CD14-positive monocyte (primary cell): Measurements from ENCODE around the gene POU2AF3. TPM values are rescaled to one million over a fixed set of nuclear protein-coding genes. Genes with fewer than 3 reads are reported as not detected.
A peak's percentile ranks its signal among the peaks of the same experiment; 100 is the strongest.

Source experiments
- DNase-seq, 3 donors: peaks; one replicate each; pipeline ENCODE4 v3.0.0-alpha.2; 2011 to 2022
- H2AFZ ChIP-seq: 2 replicates; pipeline ENCODE4 v1.6.0; 2012; ENCODE audit warnings: mild to moderate bottlenecking, low read depth, low read length, inconsistent platforms; ENCODE audit not compliant: insufficient read depth, poor library complexity, severe bottlenecking
- H3K27ac ChIP-seq, 2 donors: 1 replicate in 1 of 2; 2 replicates in 1 of 2; pipeline ENCODE4 v1.5.1; 2012 to 2013; ENCODE audit warnings: low read length in 2 of 2, control low read depth in 1 of 2, inconsistent platforms in 1 of 2, low read depth in 1 of 2, mild to moderate bottlenecking in 1 of 2
- H3K27me3 ChIP-seq, 2 donors: one replicate each; pipeline versions ENCODE4 v1.6.0 to v1.6.1; 2011 to 2013; ENCODE audit warnings: low read length in 2 of 2; ENCODE audit not compliant: control insufficient read depth in 2 of 2, insufficient read depth in 2 of 2
- H3K36me3 ChIP-seq, 2 donors: replicated peaks in 1 of 2; 1 replicate in 1 of 2; 2 replicates in 1 of 2; pipeline versions ENCODE4 v1.5.1 to v1.6.1; 2012 to 2013; ENCODE audit warnings: low read length in 2 of 2, control low read depth in 1 of 2, inconsistent platforms in 1 of 2, mild to moderate bottlenecking in 1 of 2; ENCODE audit not compliant: insufficient read depth in 2 of 2, control insufficient read depth in 1 of 2
- H3K4me1 ChIP-seq, 2 donors: 1 replicate in 1 of 2; 2 replicates in 1 of 2; pipeline versions ENCODE4 v1.5.1 to v1.6.1; 2012 to 2013; ENCODE audit warnings: low read length in 2 of 2, control low read depth in 1 of 2, inconsistent platforms in 1 of 2, mild to moderate bottlenecking in 1 of 2, moderate library complexity in 1 of 2; ENCODE audit not compliant: insufficient read depth in 2 of 2, control insufficient read depth in 1 of 2
- H3K4me2 ChIP-seq: replicated peaks from 2 replicates; pipeline ENCODE3; 2012; ENCODE audit warnings: low read length, moderate library complexity, mild to moderate bottlenecking; ENCODE audit not compliant: poor library complexity, severe bottlenecking; ENCODE audit errors: extremely low read depth
- H3K4me3 ChIP-seq, 3 experiments: fragments of 200-600 bp in 1 of 3; sonication (generic) in 1 of 3; replicated peaks in 1 of 3; 1 replicate in 2 of 3; 2 replicates in 1 of 3; pipeline ENCODE4 v1.5.1; 2011 to 2013; ENCODE audit warnings: low read length in 3 of 3, mild to moderate bottlenecking in 3 of 3, control low read depth in 2 of 3, low read depth in 2 of 3, inconsistent platforms in 1 of 3, moderate library complexity in 1 of 3
- H3K79me2 ChIP-seq: 2 replicates; pipeline ENCODE4 v1.6.0; 2012; ENCODE audit warnings: mild to moderate bottlenecking, control low read depth, inconsistent platforms, low read length, moderate library complexity; ENCODE audit not compliant: insufficient read depth
- H3K9ac ChIP-seq: 2 replicates; pipeline ENCODE4 v1.6.0; 2017; ENCODE audit warnings: low read length, mild to moderate bottlenecking; ENCODE audit not compliant: insufficient read depth, poor library complexity, severe bottlenecking
- H3K9me3 ChIP-seq, 2 donors: replicated peaks in 1 of 2; 1 replicate in 1 of 2; 2 replicates in 1 of 2; pipeline versions ENCODE4 v1.5.1 to v1.6.1; 2012 to 2013; ENCODE audit warnings: low read length in 2 of 2, control low read depth in 1 of 2; ENCODE audit not compliant: control insufficient read depth in 1 of 2, insufficient read depth in 1 of 2
- H4K20me1 ChIP-seq: 2 replicates; pipeline ENCODE4 v1.6.0; 2012; ENCODE audit warnings: mild to moderate bottlenecking, low read length, control low read depth, moderate library complexity; ENCODE audit not compliant: insufficient read depth
- H3K27ac Mint-ChIP-seq, 7 donors: one replicate each; pipeline ENCODE4 v1.8.0; 2020; ENCODE audit warnings: mild to moderate bottlenecking in 7 of 7, mixed read lengths in 7 of 7, moderate library complexity in 6 of 7, inconsistent platforms in 2 of 7
- H3K27me3 Mint-ChIP-seq, 3 donors: one replicate each; pipeline ENCODE4 v1.8.0; 2021 to 2022; ENCODE audit warnings: low read depth in 3 of 3, mild to moderate bottlenecking in 3 of 3, mixed read lengths in 3 of 3, moderate library complexity in 3 of 3, inconsistent platforms in 1 of 3
- H3K36me3 Mint-ChIP-seq, 2 donors: one replicate each; pipeline ENCODE4 v1.8.0; 2020; ENCODE audit warnings: mixed read lengths in 2 of 2, inconsistent platforms in 1 of 2, mild to moderate bottlenecking in 1 of 2
- H3K4me1 Mint-ChIP-seq: one replicate; pipeline ENCODE4 v1.8.0; 2020; ENCODE audit warnings: mild to moderate bottlenecking, mixed read lengths
- H3K4me3 Mint-ChIP-seq, 2 donors: one replicate each; pipeline ENCODE4 v1.8.0; 2020; ENCODE audit warnings: mild to moderate bottlenecking in 2 of 2, mixed read lengths in 2 of 2, moderate library complexity in 1 of 2
- H3K9me3 Mint-ChIP-seq, 7 donors: one replicate each; pipeline ENCODE4 v1.8.0; 2020 to 2022; ENCODE audit warnings: mixed read lengths in 7 of 7, mild to moderate bottlenecking in 6 of 7, moderate library complexity in 6 of 7, inconsistent platforms in 2 of 7
- WGBS: methylation state at CpG from one replicate; pipeline ENCODE4 v1.1.5; 2013; ENCODE audit warnings: missing lambda C conversion rate; ENCODE audit not compliant: insufficient coverage; 5-methylcytosine and 5-hydroxymethylcytosine counted together
- intact Hi-C, 2 donors: fragments of 100-400 bp; cut with micrococcal nuclease; formaldehyde crosslinking; loops; one replicate each; pipeline versions ENCODE4 v1.15.0 to v1.15.1; 2023
- polyA minus RNA-seq: library from RNA; depleted of rRNA, polyadenylated mRNA; stranded (reverse); fragments of >200 nt; gene quantifications from 2 replicates; pipeline ENCODE4 v1.2.3, GENCODE V29; 2012
- polyA plus RNA-seq, 3 donors: library from polyadenylated mRNA; depleted of rRNA in 1 of 3; unstranded in 2 of 3; stranded (reverse) in 1 of 3; fragments of 300-500 nt in 2 of 3; fragments of >200 nt in 1 of 3; fragmentation: Illumina TruSeq in 2 of 3; gene quantifications; 1 replicate in 2 of 3; 2 replicates in 1 of 3; pipeline ENCODE4 v1.2.3, GENCODE V29; 2012 to 2021
- total RNA-seq, 12 experiments: library from RNA in 1 of 12; stranded (reverse) in 1 of 12; fragments of 120-200 nt in 1 of 12; gene quantifications; one replicate each; pipeline ENCODE4 v1.2.4 and lab custom pipeline; 2013 to 2026; ENCODE audit warnings: mixed read lengths in 6 of 12, inconsistent platforms in 1 of 12
- TF ChIP-seq, protein P1 (sequence below): fragments of 200-600 bp; IDR thresholded peaks from one replicate; pipeline ENCODE4 v1.8.0; 2022; ENCODE audit warnings: antibody characterized with exemption, mild to moderate bottlenecking

POU2AF3 gene, protein sequence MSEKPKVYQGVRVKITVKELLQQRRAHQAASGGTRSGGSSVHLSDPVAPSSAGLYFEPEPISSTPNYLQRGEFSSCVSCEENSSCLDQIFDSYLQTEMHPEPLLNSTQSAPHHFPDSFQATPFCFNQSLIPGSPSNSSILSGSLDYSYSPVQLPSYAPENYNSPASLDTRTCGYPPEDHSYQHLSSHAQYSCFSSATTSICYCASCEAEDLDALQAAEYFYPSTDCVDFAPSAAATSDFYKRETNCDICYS
- not detected for total RNA-seq (2013)
- polyA plus RNA-seq (not detected), polyA minus RNA-seq (not detected in 2 replicates), total RNA-seq (lab: John Stamatoyannopoulos, UW) (0 to 0.35 (median 0) reads per million in 11 experiments)

DNA sequence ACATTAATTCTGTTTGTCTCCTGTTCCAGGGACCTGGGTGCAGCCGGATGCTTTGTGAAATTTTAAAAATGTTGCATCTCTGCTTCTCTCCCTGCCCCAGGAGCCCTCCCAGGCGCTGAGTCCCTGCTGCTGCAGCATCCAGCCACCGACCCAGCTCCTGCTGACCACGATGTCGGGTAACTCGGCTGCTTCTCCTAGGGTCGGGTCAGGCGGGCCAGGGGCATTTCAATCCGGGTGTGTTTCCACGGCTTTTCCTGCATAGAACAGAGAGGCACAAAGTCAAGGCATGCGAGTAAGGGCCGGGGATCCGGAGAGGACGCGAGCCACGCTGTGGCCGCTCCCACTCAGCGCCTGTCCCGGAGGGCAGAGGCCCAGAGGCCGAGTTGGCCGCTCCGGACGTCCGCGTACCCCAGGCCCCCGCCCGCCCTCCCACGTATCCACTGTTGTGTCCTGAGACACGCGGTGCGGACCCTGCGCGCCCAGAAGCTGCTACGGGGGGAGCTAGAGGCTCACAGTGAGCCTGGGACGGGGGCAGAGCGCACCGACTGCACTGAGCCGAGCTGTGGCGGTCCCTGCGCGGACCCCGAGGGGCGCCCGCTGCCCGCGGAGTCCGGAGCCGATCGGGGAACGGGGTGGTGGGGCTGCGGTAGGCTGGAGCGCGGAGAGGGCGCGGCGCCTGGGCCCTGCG, at the start of gene POU2AF3:
POU2AF3 (plus strand) TSS at position 134 of the 688 bp plus-strand sequence; CDS start at position 170, 36 bp downstream.
- Mint-ChIP-seq H3K9me3 (peaks cover 0 to 6% (median 0%) of the 10 kb centered on the region in 7 donors), H3K27ac (no peak within 1 kb of the TSS), H3K4me1 (peaks cover 1% of the 10 kb centered on the region), H3K27me3 (peaks cover 31 to 53% (median 38%) of the 10 kb centered on the region in 3 donors), H3K4me3 (peak within 1 kb of the TSS in 1 of 2 donors; percentile 79), H3K36me3 (peaks cover 0 to 2% of the 10 kb centered on the region in 2 donors)
- Histone ChIP-seq H2AFZ (peak within 1 kb of the TSS; percentile 29), H3K4me3 (peak within 1 kb of the TSS in 1 of 3 experiments; percentile 42), H3K79me2 (no peaks in the 10 kb centered on the region), H3K4me1 (peaks cover 3 to 9% of the 10 kb centered on the region in 2 donors), H4K20me1 (no peaks in the 10 kb centered on the region), H3K9ac (no peak within 1 kb of the TSS), H3K4me2 (peak within 1 kb of the TSS; percentile 56), H3K27me3 (peaks cover 18 to 36% of the 10 kb centered on the region in 2 donors), H3K36me3 (no peaks in the 10 kb centered on the region), H3K9me3 (no peaks in the 10 kb centered on the region), H3K27ac (no peak within 1 kb of the TSS)
- no peak for DNase-seq
- 13% methylated on average over 57 of the region's 57 CpGs for WGBS
- intact Hi-C loops: no loop called here
- TF ChIP-seq, protein P1, sequence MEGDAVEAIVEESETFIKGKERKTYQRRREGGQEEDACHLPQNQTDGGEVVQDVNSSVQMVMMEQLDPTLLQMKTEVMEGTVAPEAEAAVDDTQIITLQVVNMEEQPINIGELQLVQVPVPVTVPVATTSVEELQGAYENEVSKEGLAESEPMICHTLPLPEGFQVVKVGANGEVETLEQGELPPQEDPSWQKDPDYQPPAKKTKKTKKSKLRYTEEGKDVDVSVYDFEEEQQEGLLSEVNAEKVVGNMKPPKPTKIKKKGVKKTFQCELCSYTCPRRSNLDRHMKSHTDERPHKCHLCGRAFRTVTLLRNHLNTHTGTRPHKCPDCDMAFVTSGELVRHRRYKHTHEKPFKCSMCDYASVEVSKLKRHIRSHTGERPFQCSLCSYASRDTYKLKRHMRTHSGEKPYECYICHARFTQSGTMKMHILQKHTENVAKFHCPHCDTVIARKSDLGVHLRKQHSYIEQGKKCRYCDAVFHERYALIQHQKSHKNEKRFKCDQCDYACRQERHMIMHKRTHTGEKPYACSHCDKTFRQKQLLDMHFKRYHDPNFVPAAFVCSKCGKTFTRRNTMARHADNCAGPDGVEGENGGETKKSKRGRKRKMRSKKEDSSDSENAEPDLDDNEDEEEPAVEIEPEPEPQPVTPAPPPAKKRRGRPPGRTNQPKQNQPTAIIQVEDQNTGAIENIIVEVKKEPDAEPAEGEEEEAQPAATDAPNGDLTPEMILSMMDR: no peak

DNA sequence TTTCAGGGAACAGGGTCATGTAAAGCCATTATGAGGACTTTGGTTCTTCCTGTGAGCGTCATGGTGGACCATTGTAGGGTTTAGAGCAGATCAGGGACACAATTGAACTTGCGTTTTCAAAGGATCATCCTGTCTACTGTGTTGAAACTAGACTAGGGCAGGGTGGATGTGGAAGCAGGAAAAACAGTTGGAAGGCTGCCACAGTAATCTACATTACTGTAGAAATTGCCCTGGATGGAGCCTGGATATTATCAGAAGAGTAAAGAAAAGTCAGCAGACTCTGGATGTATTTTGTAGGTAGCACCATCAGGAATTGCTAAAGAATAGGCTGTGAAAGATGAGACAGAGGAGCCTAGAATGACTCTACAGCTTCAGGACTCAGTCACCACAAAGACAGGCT, 47.4 kb upstream of the POU2AF3 start:
- no peak for DNase-seq
- H3K4me1 Mint-ChIP-seq: peaks cover 5% of the 10 kb centered on the region
- H3K27ac ChIP-seq: no peak overlapping the region
- H3K79me2 ChIP-seq: no peaks in the 10 kb centered on the region
- no peaks in the 10 kb centered on the region for H3K36me3 Mint-ChIP-seq
- H3K27ac Mint-ChIP-seq: no peak overlapping the region
- H3K36me3 ChIP-seq: no peaks in the 10 kb centered on the region
- TF ChIP-seq, protein P1: no peak
- intact Hi-C loops: no loop called here
- no peaks in the 10 kb centered on the region for H3K27me3 ChIP-seq
- no peaks in the 10 kb centered on the region for H4K20me1 ChIP-seq
- H3K4me2 ChIP-seq: no peak overlapping the region
- WGBS: 94% methylated on average over 2 of the region's 2 CpGs
- peaks cover 0 to 5% (median 0%) of the 10 kb centered on the region in 7 donors for H3K9me3 Mint-ChIP-seq
- peaks cover 0 to 2% (median 1%) of the 10 kb centered on the region in 3 donors for H3K27me3 Mint-ChIP-seq
- H3K4me3 Mint-ChIP-seq: no peak overlapping the region
- H3K9me3 ChIP-seq: no peaks in the 10 kb centered on the region
- no peak overlapping the region for H3K4me3 ChIP-seq
- H2AFZ ChIP-seq: no peak overlapping the region
- H3K4me1 ChIP-seq: no peaks in the 10 kb centered on the region
- H3K9ac ChIP-seq: no peak overlapping the region
